Tibial nerve (tissue), 4 donors: ENCODE measurements around the gene SUPT3H.

ENCODE experiments used
- EP300 ChIP-seq, 2 donors: sonication (generic); formaldehyde crosslinking; IDR thresholded peaks; one replicate each; pipeline ENCODE4 v1.6.1; 2017; ENCODE audit warnings: antibody characterized with exemption in 2 of 2, mild to moderate bottlenecking in 1 of 2
- TF ChIP-seq, protein P1 (sequence below), 5 experiments: fragments of 200-600 bp in 3 of 5; fragments of 450-650 bp in 2 of 5; sonication (generic) in 3 of 5; IDR thresholded peaks; one replicate each; pipeline ENCODE4 v1.5.1; 2016 to 2019; ENCODE audit warnings: antibody characterized with exemption in 5 of 5, mild to moderate bottlenecking in 3 of 5, moderate library complexity in 2 of 5

DNA sequence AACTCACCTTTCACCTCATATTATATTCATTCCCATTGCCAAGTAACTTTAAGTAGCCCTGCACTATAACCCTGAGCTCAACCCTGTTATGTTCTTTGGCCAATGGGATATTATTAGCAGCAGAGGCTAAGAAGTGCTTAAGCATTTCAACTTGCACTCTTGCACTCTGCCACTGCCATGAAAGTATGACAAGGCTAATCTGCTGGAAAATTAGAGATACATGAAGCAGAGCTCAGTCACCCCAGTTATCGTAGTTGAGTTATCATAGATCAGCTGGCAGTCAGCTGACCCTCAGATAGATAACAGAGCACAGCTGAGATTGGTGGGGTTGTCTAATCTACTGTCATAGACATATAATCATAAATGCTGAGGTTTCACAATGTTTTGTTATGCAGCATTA lies 259.0 kb downstream of the SUPT3H start:
- TF ChIP-seq, protein P1, sequence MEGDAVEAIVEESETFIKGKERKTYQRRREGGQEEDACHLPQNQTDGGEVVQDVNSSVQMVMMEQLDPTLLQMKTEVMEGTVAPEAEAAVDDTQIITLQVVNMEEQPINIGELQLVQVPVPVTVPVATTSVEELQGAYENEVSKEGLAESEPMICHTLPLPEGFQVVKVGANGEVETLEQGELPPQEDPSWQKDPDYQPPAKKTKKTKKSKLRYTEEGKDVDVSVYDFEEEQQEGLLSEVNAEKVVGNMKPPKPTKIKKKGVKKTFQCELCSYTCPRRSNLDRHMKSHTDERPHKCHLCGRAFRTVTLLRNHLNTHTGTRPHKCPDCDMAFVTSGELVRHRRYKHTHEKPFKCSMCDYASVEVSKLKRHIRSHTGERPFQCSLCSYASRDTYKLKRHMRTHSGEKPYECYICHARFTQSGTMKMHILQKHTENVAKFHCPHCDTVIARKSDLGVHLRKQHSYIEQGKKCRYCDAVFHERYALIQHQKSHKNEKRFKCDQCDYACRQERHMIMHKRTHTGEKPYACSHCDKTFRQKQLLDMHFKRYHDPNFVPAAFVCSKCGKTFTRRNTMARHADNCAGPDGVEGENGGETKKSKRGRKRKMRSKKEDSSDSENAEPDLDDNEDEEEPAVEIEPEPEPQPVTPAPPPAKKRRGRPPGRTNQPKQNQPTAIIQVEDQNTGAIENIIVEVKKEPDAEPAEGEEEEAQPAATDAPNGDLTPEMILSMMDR (IDR thresholded peaks at IDR 0.05), result no peak
- no peak for TF ChIP-seq EP300 (IDR thresholded peaks at IDR 0.05)
